ENCODE data around the gene MTMR4.
"Not testable (repeated sequence)": the region's sequence is repeated elsewhere in the genome, so short reads cannot be mapped to it uniquely, and the experiment has no call there.

Gene MTMR4

DNA sequence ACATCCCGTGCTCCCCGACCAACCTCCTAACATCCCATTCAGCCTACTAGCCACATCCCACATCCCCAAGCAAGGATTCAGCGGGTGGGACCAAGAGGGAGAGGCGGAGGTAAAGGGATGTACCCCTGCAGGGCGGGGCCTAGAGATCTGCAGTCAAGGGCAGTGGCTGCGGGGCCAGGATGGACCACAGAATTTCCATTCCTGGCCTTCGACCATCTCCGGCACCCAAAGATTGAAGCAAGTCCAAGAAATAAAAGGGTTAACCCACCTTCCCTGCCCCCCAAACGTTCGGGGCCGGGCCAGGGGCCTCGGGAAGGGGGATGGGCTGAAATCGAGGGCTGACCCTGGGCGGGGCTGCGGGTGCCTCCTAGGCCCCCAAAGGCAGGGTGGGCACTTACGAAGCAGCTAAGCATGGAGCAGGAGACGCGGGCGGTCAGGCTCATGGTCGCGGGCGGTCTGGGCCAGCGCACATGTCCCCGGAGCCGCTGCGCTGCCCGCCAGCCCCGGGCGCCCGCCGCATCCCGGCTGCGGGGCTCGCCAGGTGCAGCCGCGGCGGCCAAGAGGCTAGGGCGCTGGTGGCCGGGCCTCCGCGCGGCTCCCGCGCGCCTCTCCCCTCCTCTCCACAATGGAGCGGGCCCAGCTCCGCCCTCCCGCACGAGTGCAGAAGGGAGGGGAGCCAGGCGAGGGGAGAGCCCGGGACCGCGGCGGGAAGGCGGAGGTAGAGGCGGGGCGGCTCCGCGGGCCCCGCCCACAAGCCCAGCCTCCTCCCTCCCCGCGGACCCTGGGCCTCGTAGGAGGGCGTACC is at the start of gene MTMR4:
TSS of gene MTMR4 (minus strand) at position 674 of the 805 bp plus-strand sequence. CDS start at position 443, 231 bp downstream.
- no peak for FAIRE-seq
- DNase-seq (ENCODE audit: insufficient read length, low spot score), result peak; percentile 88
- TF ChIP-seq POLR2A (IDR thresholded peaks at IDR 0.05; ENCODE audit: low read depth, low read length), result peak; percentile 37; the same call in 1 of the 2 replicates

- DNase-seq (ENCODE audit: insufficient read length, low spot score), result no peak
- no peak for FAIRE-seq
- TF ChIP-seq POLR2A (IDR thresholded peaks at IDR 0.05; ENCODE audit: low read depth, low read length), result no peak
Measured at GRCh38 chr17:58560511-58560910, 46.1 kb upstream of the MTMR4 start.

GRCh38 chr17:58557981-58558380 is 43.5 kb upstream of the MTMR4 start:
- no peak for TF ChIP-seq POLR2A (IDR thresholded peaks at IDR 0.05; ENCODE audit: low read depth, low read length)
- FAIRE-seq, result no peak
- no peak for DNase-seq (ENCODE audit: insufficient read length, low spot score)

DNA sequence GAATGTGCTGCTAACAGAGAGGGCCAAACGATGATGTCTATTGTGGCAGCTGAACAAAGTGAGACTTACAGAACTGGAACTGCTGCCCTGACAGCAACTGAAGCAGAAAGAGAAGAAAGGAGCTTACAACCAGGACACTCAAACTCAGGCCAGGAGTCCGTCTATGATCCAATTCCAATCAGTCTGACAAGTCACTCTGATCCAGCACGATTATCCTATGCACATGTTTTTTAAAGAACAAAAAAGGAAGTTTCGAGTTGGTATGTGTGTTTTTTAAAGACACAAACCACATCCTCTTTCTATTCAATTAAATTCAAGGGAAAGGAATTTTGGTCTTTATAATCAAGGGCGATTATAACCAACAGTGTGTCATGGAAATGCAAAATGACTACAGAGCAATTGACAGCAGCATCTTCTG is 42.4 kb upstream of the MTMR4 start:
- TF ChIP-seq POLR2A (IDR thresholded peaks at IDR 0.05; ENCODE audit: low read depth, low read length), result no peak
- no peak for FAIRE-seq
- DNase-seq (ENCODE audit: insufficient read length, low spot score), result no peak

GRCh38 chr17:58555109-58555508 is 40.7 kb upstream of the MTMR4 start:
- not testable (repeated sequence) for FAIRE-seq

DNA sequence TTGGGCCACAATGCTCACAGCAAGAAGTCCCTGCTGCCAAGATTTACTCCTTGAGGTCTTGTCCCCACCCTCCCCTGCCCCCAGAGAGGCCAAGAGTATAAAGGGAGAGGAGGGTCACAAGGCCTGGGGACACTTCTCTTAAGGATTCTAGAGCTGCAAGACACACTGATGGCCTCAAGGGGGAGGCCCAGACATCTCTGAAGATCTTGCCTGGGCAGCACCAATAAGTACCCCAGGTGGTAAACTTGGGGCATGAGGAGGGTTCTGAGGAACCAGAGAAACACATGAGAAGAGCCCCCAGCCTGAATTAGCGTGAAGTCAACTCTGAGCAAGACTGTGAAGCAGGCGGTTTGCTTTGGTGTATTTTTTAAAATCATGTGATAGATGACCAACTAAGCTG is 26.8 kb upstream of the MTMR4 start:
- no peak for FAIRE-seq
- TF ChIP-seq POLR2A (IDR thresholded peaks at IDR 0.05; ENCODE audit: low read depth, low read length), result no peak
- DNase-seq (ENCODE audit: insufficient read length, low spot score), result no peak

More at GRCh38 chr17:58555109-58555508, 40.7 kb upstream of the MTMR4 start:
- not testable (repeated sequence) for DNase-seq (ENCODE audit: insufficient read length, low spot score)

DNA sequence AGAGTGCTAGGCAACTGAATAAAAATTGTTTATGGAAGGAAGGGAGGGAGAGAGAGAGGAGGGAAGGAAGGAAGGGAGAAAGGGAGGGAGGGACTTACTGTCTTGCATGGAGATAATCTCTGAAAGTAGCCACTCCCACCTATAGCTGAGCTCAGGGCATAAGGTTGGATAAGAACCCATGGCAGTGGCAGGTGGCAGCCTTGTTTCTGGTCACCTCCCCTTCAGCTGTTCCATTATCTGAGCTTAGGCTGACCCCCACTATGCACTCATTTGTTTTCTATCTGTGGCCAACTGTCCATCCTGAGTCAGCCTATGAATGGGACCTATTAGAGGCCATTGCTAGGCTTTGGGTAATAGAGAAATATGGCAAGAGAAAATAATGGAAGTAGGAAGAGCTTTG is 25.3 kb upstream of the MTMR4 start:
- FAIRE-seq, result no peak
- no peak for DNase-seq (ENCODE audit: insufficient read length, low spot score)
- no peak for TF ChIP-seq POLR2A (IDR thresholded peaks at IDR 0.05; ENCODE audit: low read depth, low read length)

DNA sequence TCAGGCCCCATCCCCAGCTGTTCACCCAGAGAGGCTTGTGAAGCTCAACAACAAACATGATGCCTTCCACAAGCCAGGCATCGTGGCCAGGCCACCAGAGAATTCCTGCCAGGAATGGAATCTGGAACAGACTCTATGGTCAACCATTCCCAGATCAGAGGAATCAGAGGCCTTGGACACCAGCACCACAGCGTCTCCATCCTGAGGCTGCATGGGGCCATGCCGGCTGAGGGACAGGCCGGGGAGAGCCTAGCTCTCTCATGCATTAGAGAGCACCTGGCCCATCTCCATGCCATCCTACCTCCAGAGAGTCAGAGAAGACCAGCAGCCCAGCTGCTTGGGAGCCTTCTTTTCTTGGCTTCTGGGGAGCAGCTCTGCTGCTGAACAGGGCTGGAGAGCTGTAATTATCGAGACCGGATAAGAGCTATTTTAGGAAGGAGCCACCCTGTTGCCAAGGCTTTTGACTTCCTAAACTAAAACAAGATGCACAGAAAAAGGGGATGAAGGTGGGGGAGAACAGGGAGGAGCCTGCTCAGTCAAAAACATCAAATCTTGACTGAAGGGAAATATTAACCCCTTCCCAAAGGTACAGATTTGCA is 24.5 kb upstream of the MTMR4 start:
- no peak for FAIRE-seq
- no peak for DNase-seq (ENCODE audit: insufficient read length, low spot score)
- TF ChIP-seq POLR2A (IDR thresholded peaks at IDR 0.05; ENCODE audit: low read depth, low read length), result no peak

- DNase-seq (ENCODE audit: insufficient read length, low spot score), result no peak
- FAIRE-seq, result no peak
- no peak for TF ChIP-seq POLR2A (IDR thresholded peaks at IDR 0.05; ENCODE audit: low read depth, low read length)
Measured at GRCh38 chr17:58537266-58537665, 22.8 kb upstream of the MTMR4 start.

DNA sequence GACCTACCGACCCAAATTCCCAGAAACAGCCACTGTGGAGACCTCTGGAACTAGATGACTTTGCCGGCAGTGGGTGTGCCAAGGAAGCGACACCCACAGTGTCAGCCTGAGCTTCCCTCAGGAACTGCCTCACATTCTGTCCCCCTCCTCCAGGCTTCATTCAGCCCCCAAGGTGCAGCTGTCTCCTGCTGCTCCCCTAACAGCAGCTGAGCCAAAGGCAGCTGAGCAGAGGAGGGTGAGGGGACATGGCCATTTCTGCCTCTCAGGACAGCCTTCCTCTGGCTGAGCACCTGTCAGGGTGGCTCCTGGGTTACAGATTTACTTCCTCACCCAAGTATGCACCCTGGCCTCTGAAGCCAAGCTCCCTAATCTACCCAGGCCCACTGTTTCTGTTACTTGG is 22.1 kb upstream of the MTMR4 start:
- TF ChIP-seq POLR2A (IDR thresholded peaks at IDR 0.05; ENCODE audit: low read depth, low read length), result no peak
- FAIRE-seq, result no peak
- DNase-seq (ENCODE audit: insufficient read length, low spot score), result no peak

GRCh38 chr17:58535431-58535830 is 21.0 kb upstream of the MTMR4 start:
- TF ChIP-seq POLR2A (IDR thresholded peaks at IDR 0.05; ENCODE audit: low read depth, low read length), result no peak
- DNase-seq (ENCODE audit: insufficient read length, low spot score) (peak; percentile 91), FAIRE-seq (no peak)

GRCh38 chr17:58534901-58535421 is 20.5 kb upstream of the MTMR4 start:
- FAIRE-seq (peak; percentile 30), DNase-seq (ENCODE audit: insufficient read length, low spot score) (peak; percentile 99)
- TF ChIP-seq POLR2A (IDR thresholded peaks at IDR 0.05; ENCODE audit: low read depth, low read length), result no peak

GRCh38 chr17:58534331-58534730 is 19.9 kb upstream of the MTMR4 start:
- TF ChIP-seq POLR2A (IDR thresholded peaks at IDR 0.05; ENCODE audit: low read depth, low read length), result no peak
- DNase-seq (ENCODE audit: insufficient read length, low spot score) (no peak), FAIRE-seq (no peak)

GRCh38 chr17:58533616-58534188 is 19.3 kb upstream of the MTMR4 start:
- TF ChIP-seq POLR2A (IDR thresholded peaks at IDR 0.05; ENCODE audit: low read depth, low read length), result no peak
- no peak for FAIRE-seq
- no peak for DNase-seq (ENCODE audit: insufficient read length, low spot score)

Measured in H54 (cell line).